Measurements from ENCODE around the gene SPATA2L.

Gene SPATA2L

GRCh38 chr16:89655062-89655643, 46.4 kb downstream of the SPATA2L start:
- DNase-seq, result no peak

- DNase-seq, result no peak
Measured at GRCh38 chr16:89653656-89654295, 47.7 kb downstream of the SPATA2L start.

- DNase-seq, result no peak
Measured at GRCh38 chr16:89651584-89651983, 49.9 kb downstream of the SPATA2L start.

- no peak for DNase-seq
Measured at GRCh38 chr16:89646906-89647305, 54.6 kb downstream of the SPATA2L start.
